HG02798 (cell line): ENCODE measurements around the gene RANBP1.

Source experiments
- ATAC-seq: cut with Tn5 transposase; IDR thresholded peaks from one replicate; pipeline ENCODE4 v1.9.1; 2021; ENCODE audit warnings: mild to moderate bottlenecking; ENCODE audit not compliant: unreplicated experiment, poor library complexity

RANBP1 gene

DNA sequence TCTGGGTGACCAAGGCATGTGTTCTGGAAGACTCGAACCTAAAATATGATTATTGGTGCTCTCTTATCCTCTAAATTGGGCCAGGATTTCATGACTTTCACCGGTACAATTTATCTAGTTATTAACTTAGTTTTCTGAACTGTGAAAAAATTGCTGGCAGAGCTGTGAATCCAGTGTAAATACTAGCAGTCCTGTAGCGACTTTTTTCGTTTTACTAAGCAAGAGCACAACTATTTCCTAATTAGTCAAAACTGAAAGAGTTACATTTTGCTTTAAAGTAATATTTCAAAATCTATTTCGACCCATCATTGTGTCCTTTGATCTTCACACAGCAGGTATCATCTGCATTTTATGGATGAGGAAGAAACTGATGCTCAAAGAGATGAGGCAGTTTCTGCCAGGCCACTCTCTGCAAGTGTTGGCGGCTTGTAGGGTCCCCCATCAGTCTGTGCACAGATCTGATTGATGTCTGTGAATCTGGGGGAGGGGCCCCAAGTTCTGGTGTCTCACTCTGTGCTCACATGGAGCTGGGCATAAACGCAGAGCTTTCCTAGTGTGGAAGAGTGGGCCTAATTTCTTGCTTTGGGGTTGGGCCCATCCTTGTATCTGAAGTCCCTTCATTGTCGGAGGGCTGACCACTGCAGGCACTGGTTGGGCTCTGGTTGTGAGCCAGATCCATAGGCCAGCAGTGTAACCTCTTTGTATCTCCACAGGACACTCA is 2.6 kb downstream of the RANBP1 start:
- no peak for ATAC-seq

DNA sequence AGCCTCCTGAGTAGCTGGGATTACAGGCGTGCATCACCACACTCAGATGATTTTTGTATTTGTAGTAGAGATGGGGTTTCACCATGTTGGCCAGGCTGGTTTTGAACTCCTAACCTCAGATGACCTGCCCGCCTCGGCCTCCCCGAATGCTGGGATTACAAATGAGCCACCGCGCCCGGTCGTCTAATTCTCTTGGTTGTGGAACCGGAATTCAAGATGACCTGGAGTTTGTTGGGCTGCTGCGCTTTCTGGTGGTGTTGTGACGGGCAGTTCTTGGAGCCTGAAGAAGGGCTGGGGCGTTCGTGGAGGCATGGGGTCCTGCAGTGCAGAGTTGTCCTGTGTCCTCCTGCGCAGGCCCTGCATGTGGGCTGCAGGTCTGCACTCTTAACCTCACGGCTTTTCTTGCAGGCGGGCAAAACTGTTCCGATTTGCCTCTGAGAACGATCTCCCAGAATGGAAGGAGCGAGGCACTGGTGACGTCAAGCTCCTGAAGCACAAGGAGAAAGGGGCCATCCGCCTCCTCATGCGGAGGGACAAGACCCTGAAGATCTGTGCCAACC is 6.0 kb downstream of the RANBP1 start:
- ATAC-seq, result no peak

DNA sequence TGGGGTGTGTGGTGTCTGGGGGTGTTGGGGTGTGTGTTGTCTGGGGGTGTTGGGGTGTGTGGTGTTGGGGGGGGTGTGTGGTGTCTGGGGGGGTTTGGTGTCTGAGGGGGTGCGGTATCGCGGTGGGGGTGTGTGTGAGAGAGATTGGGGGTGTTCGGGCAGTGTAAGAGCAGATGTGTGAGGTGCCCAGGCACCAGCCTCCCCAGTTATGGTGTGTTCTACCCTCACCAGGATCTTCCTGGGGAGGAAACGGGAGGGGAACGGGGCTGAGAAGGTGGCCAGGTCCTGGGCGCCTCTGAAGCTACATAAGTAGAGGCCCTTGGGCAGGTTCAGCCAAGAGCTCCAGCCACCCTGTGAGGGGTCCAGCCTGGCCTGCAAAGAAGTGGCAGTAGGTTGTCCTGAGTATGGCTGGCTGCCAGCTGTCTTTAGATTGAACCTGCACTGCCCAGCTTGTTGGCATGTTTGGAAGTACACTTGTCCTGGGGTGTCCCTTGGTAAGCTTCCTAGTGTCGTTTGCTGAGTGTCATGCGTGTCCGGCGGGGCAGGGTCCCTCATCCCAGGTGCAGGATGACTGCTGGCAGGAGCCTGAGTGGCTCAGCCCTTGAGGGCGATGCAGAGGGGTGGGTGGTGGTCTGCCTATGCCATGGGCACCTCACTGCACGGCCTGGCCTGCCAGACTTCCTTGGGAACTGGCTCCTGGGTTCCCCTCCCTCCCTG is 7.6 kb downstream of the RANBP1 start:
- no peak for ATAC-seq

DNA sequence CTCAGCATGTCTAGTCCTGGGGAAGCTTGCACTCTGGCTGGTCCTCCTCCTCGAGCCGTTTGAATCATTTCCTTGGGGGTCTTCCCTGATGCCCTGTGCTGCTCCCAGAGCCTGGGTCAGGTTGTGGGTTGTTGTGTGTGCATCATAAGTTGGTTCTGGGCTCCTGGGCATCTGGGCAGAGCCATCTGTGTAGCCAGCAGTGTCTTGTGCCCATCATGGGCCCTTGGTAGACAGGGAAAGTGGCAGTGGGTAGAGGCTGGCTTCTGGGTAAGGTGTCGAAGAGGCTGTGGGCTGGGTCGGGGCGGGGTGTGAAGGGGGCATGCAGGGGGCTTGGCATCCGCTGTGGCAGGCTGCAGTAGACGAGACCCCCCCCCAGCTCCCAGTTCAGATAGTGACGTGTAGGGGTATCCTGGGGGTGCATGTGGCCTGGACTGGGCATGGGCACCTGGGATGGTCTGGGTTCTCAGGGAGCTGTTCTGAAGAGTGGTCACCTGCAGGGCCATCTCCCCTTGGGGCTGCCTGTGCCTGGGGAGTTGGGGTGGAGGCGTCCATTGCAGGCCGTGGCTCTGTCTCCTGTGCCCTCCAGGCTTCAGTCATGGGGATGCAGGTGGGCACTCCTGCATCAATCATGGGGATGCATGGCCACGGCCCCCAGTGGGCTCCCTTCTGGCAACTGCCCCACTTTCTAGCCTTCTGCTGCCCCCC is 8.3 kb downstream of the RANBP1 start:
- no peak for ATAC-seq

DNA sequence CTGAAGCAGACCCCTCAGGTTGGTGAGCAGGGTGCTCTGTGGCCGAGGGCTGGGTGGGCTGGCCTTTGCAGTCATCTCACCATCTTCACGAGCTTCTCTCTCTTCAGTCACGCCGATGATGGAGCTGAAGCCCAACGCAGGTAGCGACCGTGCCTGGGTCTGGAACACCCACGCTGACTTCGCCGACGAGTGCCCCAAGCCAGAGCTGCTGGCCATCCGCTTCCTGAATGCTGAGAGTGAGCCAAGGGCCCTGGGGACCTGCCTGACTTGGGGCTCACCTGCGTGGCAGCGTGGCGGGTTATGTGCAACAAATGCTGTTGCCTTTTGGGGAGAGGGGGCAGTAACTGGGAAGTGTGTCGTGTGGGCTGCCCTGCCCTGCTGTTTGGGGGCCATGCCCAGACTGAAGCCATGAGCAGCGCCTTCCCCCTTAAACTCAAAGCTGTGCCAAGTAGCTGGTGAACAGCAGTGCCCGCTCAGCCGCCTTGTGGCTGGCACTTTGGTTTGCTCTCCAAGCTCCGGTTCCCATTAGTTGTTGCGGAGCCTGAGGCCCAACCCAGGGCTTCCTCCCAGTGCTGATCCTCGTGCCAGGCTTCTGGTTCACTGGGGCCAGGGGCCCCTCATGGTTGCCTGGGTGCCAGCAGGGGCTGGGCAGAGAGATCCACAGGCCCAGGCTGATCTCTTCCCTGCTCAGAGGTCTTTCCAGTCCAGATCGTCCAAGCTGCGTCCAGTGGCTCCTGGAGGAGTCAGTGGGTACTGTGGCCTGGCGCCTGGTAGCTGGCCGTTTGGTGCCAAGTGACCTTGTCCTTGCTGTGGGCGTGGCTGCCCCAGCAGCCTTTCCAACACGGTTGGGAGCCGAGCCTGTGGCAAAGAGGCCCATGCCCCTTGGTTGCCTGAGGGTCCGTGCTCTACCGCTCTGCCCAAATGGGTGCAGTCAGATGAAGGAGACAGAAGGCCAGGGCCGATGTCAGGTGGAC is 9.6 kb downstream of the RANBP1 start:
- no peak for ATAC-seq

DNA sequence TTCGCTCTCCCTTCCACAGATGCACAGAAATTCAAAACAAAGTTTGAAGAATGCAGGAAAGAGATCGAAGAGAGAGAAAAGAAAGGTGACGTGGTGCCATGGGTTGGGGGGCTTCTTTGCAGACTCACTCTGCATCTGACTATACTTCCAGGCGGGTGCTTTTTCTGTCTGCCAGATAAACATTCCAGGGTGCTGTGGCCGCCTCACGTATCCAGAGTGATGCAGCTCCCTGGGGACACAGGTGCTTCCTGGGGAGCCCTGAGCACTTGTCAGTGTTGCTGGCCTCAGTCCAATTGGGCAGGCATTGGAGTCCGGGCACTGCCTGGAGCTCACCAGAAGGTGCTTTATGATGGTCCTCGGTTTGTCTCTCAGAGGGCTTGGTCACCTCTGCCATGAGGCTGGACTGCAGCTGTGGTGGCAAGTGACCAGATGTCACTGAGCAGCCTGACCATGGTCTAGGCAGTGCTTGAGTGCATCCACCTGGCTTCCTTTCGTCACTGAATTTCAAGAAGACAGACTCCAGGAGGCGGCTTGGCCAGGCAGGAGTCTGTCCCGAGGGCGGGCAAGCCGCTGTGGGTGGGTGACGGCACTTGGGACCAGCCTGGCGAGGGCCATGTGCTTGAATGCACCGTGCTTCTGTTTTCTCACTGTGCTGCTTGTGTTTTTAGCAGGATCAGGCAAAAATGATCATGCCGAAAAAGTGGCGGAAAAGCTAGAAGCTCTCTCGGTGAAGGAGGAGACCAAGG is 10.6 kb downstream of the RANBP1 start:
- no peak for ATAC-seq

DNA sequence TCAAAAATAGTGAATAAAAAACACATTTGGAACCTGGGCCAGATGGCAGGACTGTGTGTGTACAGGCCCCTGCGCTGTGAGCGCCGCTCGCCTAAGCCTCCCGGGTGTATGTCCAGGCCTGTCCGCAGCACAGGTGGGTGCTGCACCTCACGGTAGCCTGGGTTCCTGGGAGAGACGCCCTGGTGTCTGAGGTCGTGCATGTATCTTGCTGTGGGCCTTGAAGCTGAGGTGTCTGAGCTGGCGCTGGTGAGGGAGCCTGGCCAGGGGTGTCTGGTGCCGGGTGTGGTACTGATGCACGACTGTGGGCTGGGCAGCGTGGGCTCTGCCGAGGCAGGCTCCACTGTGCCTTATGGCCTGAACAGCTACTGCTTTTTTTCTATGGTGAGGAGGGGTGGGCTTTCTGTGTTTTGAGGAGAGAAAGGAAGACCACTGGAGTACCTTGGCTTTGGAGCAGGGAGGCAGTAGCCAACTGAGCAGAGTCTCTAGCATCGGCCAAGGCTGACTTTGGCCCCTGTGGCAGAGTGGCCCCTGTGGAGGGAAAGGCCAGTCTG is 11.5 kb downstream of the RANBP1 start:
- ATAC-seq, result no peak

DNA sequence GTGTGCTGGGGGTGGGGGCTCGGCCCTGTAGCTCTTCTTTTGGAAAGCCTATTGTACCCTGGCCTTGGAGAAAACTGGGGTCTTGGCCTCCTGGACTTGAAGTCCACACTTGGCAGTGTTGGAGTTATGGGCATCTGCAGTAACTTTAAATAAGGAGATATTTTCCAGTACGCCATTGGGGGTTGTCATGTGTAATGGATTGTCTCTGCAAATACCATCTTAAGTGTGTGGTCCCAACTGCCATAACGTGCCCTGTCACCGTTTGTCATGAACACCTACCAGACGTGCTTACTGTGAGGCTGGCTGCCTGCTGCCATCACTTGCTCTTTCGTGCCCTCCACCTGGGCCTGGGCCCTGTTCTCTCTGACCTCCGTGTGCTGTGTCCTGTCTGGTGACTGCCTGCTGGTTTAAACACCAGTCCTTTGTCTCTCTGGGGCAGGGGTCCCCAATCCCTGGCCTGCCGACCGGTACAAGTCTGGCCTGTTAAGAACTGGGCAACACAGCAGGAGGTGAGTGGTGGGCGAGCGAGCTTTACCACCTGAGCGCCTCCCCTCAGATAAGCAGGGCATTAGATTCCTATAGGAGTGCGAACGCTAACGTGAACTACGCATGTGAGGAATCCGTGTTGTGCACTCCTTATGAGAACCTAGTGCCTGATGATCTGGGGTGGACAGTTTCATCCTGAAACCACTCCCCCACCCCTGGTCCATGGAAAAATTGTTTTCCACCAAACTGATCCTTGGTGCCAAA is 12.1 kb downstream of the RANBP1 start:
- ATAC-seq, result no peak

DNA sequence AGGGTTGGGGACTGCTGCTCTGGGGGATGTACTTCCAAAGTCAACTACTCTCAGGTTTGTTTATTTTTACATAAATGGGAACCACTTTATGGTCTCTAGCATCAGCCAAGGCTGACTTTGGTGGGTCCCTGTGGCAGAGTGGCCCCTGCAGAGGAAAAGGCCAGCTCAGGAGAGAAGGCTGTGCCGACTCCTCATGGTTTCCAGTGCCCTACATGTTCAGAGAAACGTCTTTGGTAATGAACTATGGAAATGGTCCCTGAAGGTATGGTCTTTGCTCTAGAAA is 12.7 kb downstream of the RANBP1 start:
- ATAC-seq, result no peak

DNA sequence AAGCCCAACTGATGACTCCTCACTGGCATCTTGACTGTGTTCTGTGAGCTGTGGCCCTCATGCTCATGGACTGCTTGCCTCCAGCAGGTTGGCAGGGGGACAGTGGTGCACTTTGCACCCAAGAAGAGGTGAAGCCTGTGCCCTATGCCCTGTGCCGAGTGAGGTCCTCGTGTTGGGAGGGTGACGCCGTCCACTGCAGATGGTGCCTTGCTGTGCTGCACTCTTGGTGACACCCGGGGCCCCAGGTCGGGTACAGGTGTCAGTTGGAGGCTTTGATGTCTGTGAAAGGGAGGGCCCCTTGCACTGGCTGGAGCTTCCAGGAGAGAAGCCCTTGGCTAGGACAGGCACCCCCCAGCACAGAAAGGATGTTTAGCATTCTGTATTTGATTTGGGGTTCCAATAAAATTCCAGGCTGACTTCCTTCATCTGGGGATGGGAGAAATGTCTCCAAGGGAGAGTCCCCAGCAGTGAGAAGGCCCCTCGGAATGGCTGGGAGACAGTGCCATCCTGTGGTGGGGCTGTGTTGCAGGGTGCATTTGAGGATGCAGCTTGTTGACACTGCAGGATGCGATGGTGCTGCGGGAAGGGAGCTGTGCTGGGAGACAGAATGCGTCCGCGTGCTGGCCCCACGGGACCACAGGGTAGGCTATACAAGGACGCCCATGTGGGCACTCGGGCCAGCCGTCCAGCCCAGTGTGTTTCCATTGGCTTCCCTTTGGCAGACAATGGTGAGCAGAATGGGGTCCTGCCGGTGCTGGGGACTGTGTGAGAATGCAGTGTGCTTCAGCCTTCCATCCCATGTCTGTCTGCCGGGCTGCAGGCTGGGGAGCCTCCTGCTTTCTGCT is 13.2 kb downstream of the RANBP1 start:
- no peak for ATAC-seq

DNA sequence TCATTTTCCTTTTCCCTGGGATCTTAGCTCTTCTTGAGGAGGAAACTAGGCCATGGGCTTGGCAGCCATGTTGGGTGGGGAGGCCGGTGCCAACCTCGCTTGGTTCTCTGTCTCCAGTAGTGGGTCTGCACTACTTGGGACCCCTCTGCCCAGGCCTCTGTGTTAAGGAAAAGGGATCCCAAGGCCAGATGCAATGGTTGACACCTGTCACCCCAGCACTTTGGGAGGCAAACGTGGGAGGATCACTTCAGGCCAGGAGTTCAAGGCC is 13.8 kb downstream of the RANBP1 start:
- ATAC-seq, result no peak

DNA sequence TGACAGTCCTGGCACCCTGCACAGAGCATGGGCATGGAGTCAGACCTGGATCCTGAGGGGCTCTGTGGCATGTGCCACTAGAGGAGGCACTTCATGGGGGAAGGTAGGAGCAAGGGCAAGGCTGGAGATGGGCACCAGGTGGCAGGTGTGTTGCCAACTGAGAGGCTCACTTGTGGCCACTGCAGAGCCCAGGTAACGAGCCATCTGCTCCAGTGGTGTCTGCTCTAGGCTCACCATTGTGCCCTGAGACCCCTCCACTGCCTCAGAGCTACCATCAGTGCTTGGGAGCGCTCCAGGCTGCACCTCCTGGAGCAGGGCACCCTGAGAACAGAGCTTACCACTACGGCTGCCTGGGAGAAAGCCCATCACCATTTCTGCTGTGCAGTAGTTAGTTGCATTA is 14.4 kb downstream of the RANBP1 start:
- no peak for ATAC-seq

DNA sequence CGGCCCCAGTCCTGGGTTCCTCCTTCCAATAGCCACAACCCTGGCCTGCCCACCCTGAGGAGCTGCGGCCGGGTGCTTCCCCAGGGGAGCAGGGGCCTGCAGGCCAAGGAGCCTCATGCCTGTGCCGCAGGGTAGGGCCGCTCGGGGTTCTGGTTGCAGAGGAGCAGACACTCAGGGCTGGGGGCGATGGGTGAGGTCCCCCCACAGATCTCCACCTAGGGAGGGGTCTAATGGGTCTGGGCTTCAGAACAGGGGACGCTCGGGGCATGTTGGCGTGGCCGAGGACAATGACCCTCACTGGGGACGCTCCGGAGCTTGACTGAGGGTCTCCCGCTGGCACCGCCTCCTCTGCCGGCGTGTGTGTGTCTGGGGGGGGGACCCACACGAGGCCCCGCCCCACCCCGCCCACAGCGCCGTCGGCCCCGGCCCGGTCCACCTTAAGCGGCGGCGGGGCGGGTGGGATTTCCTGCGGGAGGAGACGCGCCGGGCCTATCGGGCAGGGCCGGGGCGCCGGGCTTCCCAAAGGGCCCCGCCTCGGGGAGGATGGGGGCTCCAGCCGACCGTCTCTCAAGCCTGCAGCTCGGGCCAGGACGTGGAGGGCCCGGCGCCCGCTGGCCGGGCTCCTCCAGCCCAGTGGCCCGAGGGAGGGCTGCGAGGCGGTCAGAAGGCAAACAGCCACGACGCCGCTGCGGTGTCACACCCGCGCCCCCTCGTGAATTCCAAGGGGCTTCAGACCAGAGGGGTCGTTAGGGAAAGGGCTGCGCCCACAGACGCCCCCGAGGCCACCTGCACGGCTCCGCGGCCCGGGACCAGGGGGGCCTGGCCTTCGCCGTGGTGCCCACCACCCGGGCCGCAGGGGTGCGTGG is 15.1 kb downstream of the RANBP1 start:
- ATAC-seq, result peak; percentile 67

DNA sequence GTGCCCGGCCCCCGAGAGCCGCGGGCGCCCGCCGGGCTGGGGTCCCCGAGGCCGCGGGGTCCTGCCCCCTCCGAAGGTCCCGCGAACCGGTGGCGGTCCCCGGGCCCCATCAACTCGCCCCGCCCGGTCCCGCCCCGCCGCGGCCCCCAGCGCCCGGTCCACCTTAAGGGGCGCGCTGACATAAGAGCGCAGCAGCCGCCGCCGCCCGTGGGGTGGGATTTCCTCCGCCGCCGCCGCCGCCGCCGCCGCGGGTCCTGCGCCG is 15.6 kb downstream of the RANBP1 start, which contains the start of gene ZDHHC8:
Gene ZDHHC8 (plus strand): TSS at position 208 of the 262 bp plus-strand sequence. CDS start 144 bp downstream, outside the sequence.
- peak; percentile 56 for ATAC-seq

DNA sequence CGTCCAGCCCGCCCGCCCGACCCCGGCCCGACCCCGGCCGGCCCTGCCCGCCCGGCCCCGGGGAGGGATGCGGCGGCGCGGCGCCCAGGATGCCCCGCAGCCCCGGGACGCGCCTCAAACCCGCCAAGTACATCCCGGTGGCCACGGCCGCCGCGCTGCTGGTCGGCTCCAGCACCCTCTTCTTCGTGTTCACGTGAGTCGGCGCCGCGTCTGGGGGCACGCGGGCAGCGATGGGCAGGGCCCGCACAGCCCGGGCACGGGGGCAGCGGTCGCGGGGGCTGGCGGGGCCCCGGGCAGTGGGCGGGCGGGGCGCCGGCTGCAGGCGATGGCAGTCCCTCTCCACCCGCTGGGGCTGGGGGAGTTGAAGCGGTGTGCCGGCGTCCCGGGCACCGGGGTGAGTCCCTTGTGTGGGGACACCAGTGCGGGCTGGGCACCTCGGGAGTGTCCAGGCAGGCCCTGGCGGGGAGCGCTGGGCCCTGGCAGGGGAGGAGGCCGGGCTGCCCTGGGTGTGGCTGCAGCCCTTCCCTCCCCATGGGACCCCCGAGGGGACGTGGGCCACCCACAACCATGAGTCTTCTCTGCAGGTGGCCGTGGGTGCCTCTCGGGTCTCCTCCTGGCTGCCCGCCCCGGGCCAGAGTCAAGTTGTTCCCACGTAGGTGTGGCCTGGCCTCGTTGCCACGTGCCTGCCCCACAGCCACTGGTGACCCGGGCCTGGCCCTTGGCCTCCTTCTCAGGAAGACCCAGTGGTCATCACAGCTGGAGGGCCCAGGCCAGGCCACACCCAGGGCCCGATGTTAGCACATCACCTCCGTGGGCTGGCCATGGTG is 16.2 kb downstream of the RANBP1 start:
- ATAC-seq, result peak; percentile 8

DNA sequence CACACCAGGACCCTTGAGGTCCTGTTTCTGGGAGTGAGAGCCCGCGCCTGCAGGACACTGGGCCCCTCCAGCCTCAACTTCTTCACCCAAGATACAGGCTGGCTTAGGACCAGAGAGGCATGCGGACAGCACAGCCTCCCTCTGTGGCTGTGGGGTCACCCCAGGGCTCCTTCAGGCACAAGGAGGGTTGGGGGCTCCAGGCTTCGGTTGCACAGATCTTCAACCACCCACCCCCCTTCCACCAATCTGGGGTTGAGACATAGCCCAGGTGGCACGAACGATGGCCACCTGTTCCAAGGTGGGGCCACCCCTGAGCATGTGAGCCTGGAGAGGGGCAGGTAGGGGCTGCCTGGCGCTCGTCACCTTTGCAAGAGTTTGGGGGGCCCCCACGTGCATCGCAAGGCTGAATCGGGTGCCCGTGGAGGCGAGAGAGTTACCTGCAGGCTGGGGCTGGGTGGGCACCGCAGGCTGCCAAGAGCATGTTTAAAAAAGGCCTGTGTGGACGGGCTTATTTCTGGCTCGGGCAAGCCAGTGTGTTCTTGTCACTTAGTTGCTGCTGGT is 16.9 kb downstream of the RANBP1 start:
- ATAC-seq, result no peak
